ENCODE results near the gene CNTN1.

CNTN1 gene

GRCh38 chr12:40854604-40855003, 162.4 kb downstream of the CNTN1 start:
- Histone ChIP-seq H3K9me3 (ENCODE audit: severe bottlenecking) (no peaks in the 10 kb centered on the region), H3K36me3 (no peaks in the 10 kb centered on the region), H3K4me3 (ENCODE audit: low read depth, low read length) (no peak overlapping the region), H3K27me3 (ENCODE audit: insufficient read depth, low read depth, severe bottlenecking) (no peaks in the 10 kb centered on the region), H3K27ac (no peak overlapping the region)
- no peak for DNase-seq
- no peak for TF ChIP-seq CTCF (IDR thresholded peaks at IDR 0.05; ENCODE audit: low read depth, low read length)

- TF ChIP-seq CTCF (IDR thresholded peaks at IDR 0.05; ENCODE audit: low read depth, low read length): no peak
- H3K4me3 ChIP-seq (ENCODE audit: low read depth, low read length): no peak overlapping the region
- no peaks in the 10 kb centered on the region for H3K27me3 ChIP-seq (ENCODE audit: insufficient read depth, low read depth, severe bottlenecking)
- H3K9me3 ChIP-seq (ENCODE audit: severe bottlenecking): no peaks in the 10 kb centered on the region
- DNase-seq: no peak
- no peak overlapping the region for H3K27ac ChIP-seq
- H3K36me3 ChIP-seq: no peaks in the 10 kb centered on the region
Observed at GRCh38 chr12:40864891-40865290, 172.7 kb downstream of the CNTN1 start.

- Histone ChIP-seq H3K27ac (no peak overlapping the region), H3K4me3 (ENCODE audit: low read depth, low read length) (no peak overlapping the region), H3K36me3 (no peaks in the 10 kb centered on the region), H3K27me3 (ENCODE audit: insufficient read depth, low read depth, severe bottlenecking) (no peaks in the 10 kb centered on the region), H3K9me3 (ENCODE audit: severe bottlenecking) (no peaks in the 10 kb centered on the region)
- no peak for DNase-seq
- no peak for TF ChIP-seq CTCF (IDR thresholded peaks at IDR 0.05; ENCODE audit: low read depth, low read length)
Observed at GRCh38 chr12:40870981-40871380, 178.7 kb downstream of the CNTN1 start.

GRCh38 chr12:40874868-40875267, 182.6 kb downstream of the CNTN1 start:
- no peak for TF ChIP-seq CTCF (IDR thresholded peaks at IDR 0.05; ENCODE audit: low read depth, low read length)
- Histone ChIP-seq H3K27ac (no peak overlapping the region), H3K4me3 (ENCODE audit: low read depth, low read length) (no peak overlapping the region), H3K36me3 (no peaks in the 10 kb centered on the region), H3K9me3 (ENCODE audit: severe bottlenecking) (no peaks in the 10 kb centered on the region), H3K27me3 (ENCODE audit: insufficient read depth, low read depth, severe bottlenecking) (no peaks in the 10 kb centered on the region)
- DNase-seq: no peak

GRCh38 chr12:40889329-40889728, 197.1 kb downstream of the CNTN1 start:
- H3K4me3 ChIP-seq (ENCODE audit: low read depth, low read length): no peak overlapping the region
- no peak for DNase-seq
- no peak overlapping the region for H3K27ac ChIP-seq
- no peak for TF ChIP-seq CTCF (IDR thresholded peaks at IDR 0.05; ENCODE audit: low read depth, low read length)
- H3K9me3 ChIP-seq (ENCODE audit: severe bottlenecking): no peaks in the 10 kb centered on the region
- H3K27me3 ChIP-seq (ENCODE audit: insufficient read depth, low read depth, severe bottlenecking): no peaks in the 10 kb centered on the region
- no peaks in the 10 kb centered on the region for H3K36me3 ChIP-seq

GRCh38 chr12:40892528-40892927, 200.3 kb downstream of the CNTN1 start:
- no peak overlapping the region for H3K27ac ChIP-seq
- H3K9me3 ChIP-seq (ENCODE audit: severe bottlenecking): no peaks in the 10 kb centered on the region
- DNase-seq: no peak
- H3K36me3 ChIP-seq: no peaks in the 10 kb centered on the region
- H3K4me3 ChIP-seq (ENCODE audit: low read depth, low read length): no peak overlapping the region
- no peaks in the 10 kb centered on the region for H3K27me3 ChIP-seq (ENCODE audit: insufficient read depth, low read depth, severe bottlenecking)
- no peak for TF ChIP-seq CTCF (IDR thresholded peaks at IDR 0.05; ENCODE audit: low read depth, low read length)
